IMR-90 (cell line): Measurements from ENCODE around the gene RAPSN. TPM values are rescaled to one million over a fixed set of nuclear protein-coding genes. Genes with fewer than 3 reads are reported as not detected.

Experiments
- ATAC-seq: fragments of 200-7000 bp; cut with Tn5 transposase; 2 replicates; pipeline ENCODE4 v1.9.1; 2020; ENCODE audit warnings: low read depth, mild to moderate bottlenecking, moderate library complexity
- BruUV-seq: library from RNA; stranded (reverse); fragments of 400-500 nt; replicated peaks from 2 replicates; lab custom pipeline; 2021; lab: Mats Ljungman, UMichigan
- CTCF ChIA-PET: fragments of 300-600 bp; formaldehyde crosslinking; extraction: SDS; loops from one replicate; lab custom pipeline; 2021; ENCODE audit warnings: antibody characterized with exemption; lab: Yijun Ruan, JAX
- POLR2A ChIA-PET: fragments of 300-600 bp; sonication (Branson Sonifier 250); formaldehyde crosslinking; loops from one replicate; lab custom pipeline; 2022; ENCODE audit warnings: antibody characterized with exemption; ENCODE audit not compliant: unreplicated experiment; lab: Charles Lee
- DNase-seq: peaks from one replicate; pipeline ENCODE4 v3.0.0; 2013
- H2AFZ ChIP-seq: replicated peaks from 2 replicates; pipeline ENCODE3; 2013; ENCODE audit warnings: low read length, mild to moderate bottlenecking; ENCODE audit not compliant: poor library complexity
- H2AK5ac ChIP-seq: 2 replicates; pipeline ENCODE4 v1.6.1; 2013; ENCODE audit warnings: low read depth, low read length, inconsistent platforms
- H2AK9ac ChIP-seq: replicated peaks from 2 replicates; pipeline ENCODE3; 2013; ENCODE audit warnings: mild to moderate bottlenecking, low read depth, low read length, moderate library complexity; ENCODE audit not compliant: poor library complexity
- H2BK120ac ChIP-seq: 2 replicates; pipeline ENCODE4 v1.6.1; 2013; ENCODE audit warnings: low read depth, low read length, inconsistent platforms
- H2BK15ac ChIP-seq: 3 replicates; pipeline ENCODE4 v1.6.1; 2013; ENCODE audit warnings: low read depth, low read length, inconsistent platforms
- H2BK20ac ChIP-seq: 2 replicates; pipeline ENCODE4 v1.6.1; 2013; ENCODE audit warnings: low read depth, mild to moderate bottlenecking, inconsistent platforms, low read length, moderate library complexity
- H2BK5ac ChIP-seq: 2 replicates; pipeline ENCODE4 v1.6.1; 2013; ENCODE audit warnings: mild to moderate bottlenecking, low read depth, low read length, inconsistent platforms; ENCODE audit not compliant: poor library complexity, severe bottlenecking
- H3K14ac ChIP-seq: replicated peaks from 2 replicates; pipeline ENCODE4 v1.6.1; 2013; ENCODE audit warnings: low read depth, low read length, inconsistent platforms
- H3K18ac ChIP-seq: 2 replicates; pipeline ENCODE4 v1.6.1; 2013; ENCODE audit warnings: low read depth, low read length, control low read depth
- H3K23ac ChIP-seq: 2 replicates; pipeline ENCODE4 v1.6.1; 2013; ENCODE audit warnings: low read depth, low read length, inconsistent platforms
- H3K27ac ChIP-seq: 2 replicates; pipeline ENCODE4 v1.5.1; 2013; ENCODE audit warnings: mild to moderate bottlenecking, control low read depth, low read length; ENCODE audit not compliant: insufficient read depth
- H3K27me3 ChIP-seq: 2 replicates; pipeline ENCODE4 v1.6.1; 2013; ENCODE audit warnings: low read length; ENCODE audit not compliant: control insufficient read depth, insufficient read depth
- H3K36me3 ChIP-seq: 2 replicates; pipeline ENCODE4 v1.6.1; 2013; ENCODE audit warnings: low read length, mixed read lengths; ENCODE audit not compliant: control insufficient read depth, insufficient read depth
- H3K4ac ChIP-seq: 2 replicates; pipeline ENCODE4 v1.6.1; 2013; ENCODE audit warnings: low read depth, low read length, inconsistent platforms
- H3K4me1 ChIP-seq: 2 replicates; pipeline ENCODE4 v1.6.1; 2013; ENCODE audit warnings: low read length, mixed read lengths; ENCODE audit not compliant: control insufficient read depth, insufficient read depth
- H3K4me2 ChIP-seq: 2 replicates; pipeline ENCODE4 v1.6.1; 2013; ENCODE audit warnings: low read depth, mild to moderate bottlenecking, control low read depth, low read length, moderate library complexity
- H3K4me3 ChIP-seq: 2 replicates; pipeline ENCODE4 v1.5.1; 2013; ENCODE audit warnings: low read depth, mild to moderate bottlenecking, control low read depth, low read length, moderate library complexity; ENCODE audit not compliant: insufficient read depth
- H3K56ac ChIP-seq: 2 replicates; pipeline ENCODE4 v1.6.1; 2013; ENCODE audit warnings: low read length, inconsistent platforms; ENCODE audit not compliant: insufficient read depth; ENCODE audit errors: extremely low read depth
- H3K79me1 ChIP-seq, 2 experiments: 2 replicates each; pipeline ENCODE4 v1.6.1; 2013; ENCODE audit warnings: low read length in 2 of 2, inconsistent platforms in 1 of 2, low read depth in 1 of 2
- H3K9ac ChIP-seq: 2 replicates; pipeline ENCODE4 v1.6.1; 2013; ENCODE audit warnings: low read depth, low read length, control low read depth
- H3K9me1 ChIP-seq: 2 replicates; pipeline ENCODE4 v1.6.1; 2013; ENCODE audit warnings: low read length, inconsistent platforms; ENCODE audit not compliant: insufficient read depth
- H3K9me3 ChIP-seq: 2 replicates; pipeline ENCODE4 v1.6.1; 2013; ENCODE audit warnings: low read length; ENCODE audit not compliant: control insufficient read depth, insufficient read depth
- H4K20me1 ChIP-seq: 2 replicates; pipeline ENCODE4 v1.6.1; 2013; ENCODE audit warnings: low read length, inconsistent platforms; ENCODE audit not compliant: insufficient read depth
- H4K5ac ChIP-seq: 2 replicates; pipeline ENCODE4 v1.6.1; 2013; ENCODE audit warnings: mild to moderate bottlenecking, low read depth, low read length, control low read depth
- H4K8ac ChIP-seq, 2 experiments: 2 replicates each; pipeline ENCODE4 v1.6.1; 2013; ENCODE audit warnings: low read depth in 2 of 2, low read length in 2 of 2, control low read depth in 1 of 2, inconsistent platforms in 1 of 2
- H4K91ac ChIP-seq: 2 replicates; pipeline ENCODE4 v1.6.1; 2013; ENCODE audit warnings: low read depth, low read length, inconsistent platforms; ENCODE audit not compliant: insufficient read depth
- BHLHE40 ChIP-seq: fragments of 150-350 bp; IDR thresholded peaks from 2 replicates; pipeline ENCODE4 v1.6.1; 2016; ENCODE audit warnings: mild to moderate bottlenecking, low read depth, low read length
- CEBPB ChIP-seq: IDR thresholded peaks from 2 replicates; pipeline ENCODE4 v1.6.1; 2012; ENCODE audit warnings: low read depth, low read length, improper control_type of control experiment
- FOS ChIP-seq: fragments of 150-350 bp; IDR thresholded peaks from 2 replicates; pipeline ENCODE4 v1.6.1; 2016; ENCODE audit warnings: low read depth, low read length
- NFE2L2 ChIP-seq: fragments of 150-350 bp; IDR thresholded peaks from 2 replicates; pipeline ENCODE4 v1.6.1; 2016; ENCODE audit warnings: low read depth, mild to moderate bottlenecking, low read length
- RFX5 ChIP-seq: IDR thresholded peaks from 2 replicates; pipeline ENCODE4 v1.8.0; 2012; ENCODE audit warnings: low read depth, mild to moderate bottlenecking, low read length, moderate library complexity
- SMC3 ChIP-seq: fragments of 150-350 bp; IDR thresholded peaks from 2 replicates; pipeline ENCODE4 v1.6.1; 2016; ENCODE audit warnings: low read depth, mild to moderate bottlenecking, antibody characterized with exemption, low read length, moderate library complexity
- WGBS, 2 experiments: methylation state at CpG; one replicate each; pipeline versions ENCODE4 v1.1.5 to v1.1.7; 2013; ENCODE audit warnings: missing lambda C conversion rate in 2 of 2; ENCODE audit not compliant: insufficient read length in 1 of 2; ENCODE audit errors: extremely low coverage in 2 of 2; 5-methylcytosine and 5-hydroxymethylcytosine counted together
- dilution Hi-C: fragments of 300-500 bp; cut with HindIII; formaldehyde crosslinking; loops from one replicate; pipeline ENCODE4 v1.14.3; 2018; ENCODE audit warnings: low sequenced_read_pairs; ENCODE audit not compliant: unreplicated experiment
- in situ Hi-C: fragments of 300-500 bp; cut with MboI; formaldehyde crosslinking; loops from 3 replicates; pipeline ENCODE4 v1.14.3; 2019; ENCODE audit warnings: low sequenced_read_pairs, inconsistent platforms, mixed read lengths
- intact Hi-C: fragments of 100-400 bp; cut with micrococcal nuclease; formaldehyde crosslinking; loops from 2 replicates; pipeline ENCODE4 v1.10.0; 2022
- polyA plus RNA-seq, 3 experiments: library from polyadenylated mRNA; depleted of rRNA; stranded (reverse); fragments of >200 nt; gene quantifications; 2 replicates each; pipeline ENCODE4 v1.2.3, GENCODE V29; 2012; ENCODE audit warnings: low replicate concordance in 1 of 3
- total RNA-seq: library from RNA; depleted of rRNA; stranded (reverse); fragments of >200 nt; gene quantifications from 2 replicates; pipeline ENCODE4 v1.2.3, GENCODE V29; 2012
- TF ChIP-seq, protein P1 (sequence below): fragments of 150-350 bp; IDR thresholded peaks from 2 replicates; pipeline ENCODE4 v1.6.1; 2016; ENCODE audit warnings: low read depth, mild to moderate bottlenecking, low read length, moderate library complexity, borderline replicate concordance

RAPSN gene
- total and polyA plus RNA-seq, 2 of the 4 experiments (the other 2 are of a cell fraction): 0.03 TPM; not detected in 1

DNA sequence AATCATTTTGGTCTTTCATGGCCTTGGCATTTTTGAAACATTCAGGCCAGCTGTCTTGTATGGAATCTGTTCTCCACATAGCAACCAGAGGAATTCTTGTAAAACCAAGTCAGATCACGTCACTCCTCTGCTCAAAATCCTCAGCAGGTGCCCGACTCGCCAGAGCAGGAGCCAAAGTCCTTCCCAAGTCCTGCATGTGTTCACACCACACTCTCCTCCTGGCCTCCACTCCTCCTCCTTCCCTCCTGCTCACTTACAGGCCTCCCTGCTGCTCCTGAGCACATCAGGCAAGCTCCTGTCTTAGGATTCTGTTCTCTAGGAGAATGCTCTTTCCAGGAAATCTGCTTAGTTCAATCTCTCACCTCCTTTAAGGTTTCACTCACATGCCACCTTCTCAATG is 15.8 kb downstream of the RAPSN start:
- Histone ChIP-seq H2BK5ac (no peak overlapping the region), H3K4me1 (no peaks in the 10 kb centered on the region), H3K4me3 (no peak overlapping the region), H3K36me3 (no peaks in the 10 kb centered on the region), H2AK5ac (no peak overlapping the region), H4K91ac (no peak overlapping the region), H3K9ac (no peak overlapping the region), H3K4ac (no peak overlapping the region), H3K23ac (no peak overlapping the region), H2BK120ac (no peak overlapping the region), H2AK9ac (no peak overlapping the region), H3K27me3 (no peaks in the 10 kb centered on the region), H4K8ac (no peak overlapping the region), H3K56ac (no peak overlapping the region), H3K9me1 (peaks cover 3% of the 10 kb centered on the region; the same call in 1 of the 2 replicates), H4K5ac (no peak overlapping the region), H2AFZ (peak overlapping the region; percentile 18), H3K14ac (no peak overlapping the region), H2BK20ac (no peak overlapping the region), H2BK15ac (no peak overlapping the region), H3K9me3 (no peaks in the 10 kb centered on the region), H3K4me2 (no peak overlapping the region), H3K27ac (no peak overlapping the region), H3K79me1 (no peaks in the 10 kb centered on the region), H3K18ac (no peak overlapping the region), H4K20me1 (no peaks in the 10 kb centered on the region)
- ATAC-seq (no peak), DNase-seq (no peak)
- ChIA-PET CTCF (no interaction called here), POLR2A (no interaction called here)
- 70% methylated on average over 3 of the region's 3 CpGs; no CpG with 5 or more reads in 1 of the 2 experiments for WGBS, 2 experiments
- dilution Hi-C loops (no loop called here), in situ Hi-C loops (no loop called here), intact Hi-C loops (no loop called here)
- TF ChIP-seq, protein P1, sequence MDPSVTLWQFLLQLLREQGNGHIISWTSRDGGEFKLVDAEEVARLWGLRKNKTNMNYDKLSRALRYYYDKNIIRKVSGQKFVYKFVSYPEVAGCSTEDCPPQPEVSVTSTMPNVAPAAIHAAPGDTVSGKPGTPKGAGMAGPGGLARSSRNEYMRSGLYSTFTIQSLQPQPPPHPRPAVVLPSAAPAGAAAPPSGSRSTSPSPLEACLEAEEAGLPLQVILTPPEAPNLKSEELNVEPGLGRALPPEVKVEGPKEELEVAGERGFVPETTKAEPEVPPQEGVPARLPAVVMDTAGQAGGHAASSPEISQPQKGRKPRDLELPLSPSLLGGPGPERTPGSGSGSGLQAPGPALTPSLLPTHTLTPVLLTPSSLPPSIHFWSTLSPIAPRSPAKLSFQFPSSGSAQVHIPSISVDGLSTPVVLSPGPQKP: no peak
- no peak for TF ChIP-seq FOS
- no peak for TF ChIP-seq NFE2L2
- no peak for TF ChIP-seq BHLHE40
- TF ChIP-seq SMC3: no peak
- no peak for TF ChIP-seq RFX5
- no peak for TF ChIP-seq CEBPB
- no TSS peak for BruUV-seq
